ENCODE data around the gene HYOU1. TPM values are rescaled to one million over a fixed set of nuclear protein-coding genes. Genes with fewer than 3 reads are reported as not detected.
A peak's percentile ranks its signal among the peaks of the same experiment; 100 is the strongest.

Gene HYOU1
- total and polyA plus RNA-seq, 2 experiments from 2014 or later = 48.2 to 229 TPM

DNA sequence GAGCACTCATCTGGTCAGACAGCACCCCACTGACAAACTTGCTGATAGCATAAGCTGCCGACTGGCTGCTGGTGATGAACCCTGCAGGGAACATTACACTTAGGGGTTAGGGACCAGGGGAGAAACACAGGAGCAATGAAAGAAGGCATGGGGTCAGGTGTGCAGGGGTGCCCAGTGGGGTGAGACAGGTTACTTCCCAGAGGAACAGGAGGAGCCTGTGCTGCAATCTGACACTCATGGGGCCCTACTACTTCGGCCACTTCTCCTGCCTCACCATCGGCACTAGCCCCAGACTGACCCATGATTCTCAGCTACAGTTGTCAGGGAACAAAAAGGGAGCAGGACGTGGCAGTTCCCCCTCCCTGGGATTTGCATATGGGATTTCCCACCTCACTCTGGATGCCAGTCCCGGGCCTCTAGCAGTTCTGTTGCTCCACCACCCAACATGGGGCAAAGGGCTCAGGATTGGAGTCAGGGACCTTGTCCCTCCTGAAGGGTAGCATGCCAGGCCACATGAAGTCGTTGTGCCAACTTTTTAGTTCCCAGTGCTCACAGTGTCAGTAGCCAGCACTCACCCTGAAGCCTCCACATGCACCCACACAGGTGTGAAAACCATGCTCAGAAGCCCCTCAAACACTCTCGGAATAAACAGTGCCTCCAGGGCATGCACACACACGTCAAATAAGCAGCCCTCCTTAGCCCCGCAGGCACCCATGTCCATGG, 28.5 kb downstream of the HYOU1 start:
- peaks cover 9% of the 10 kb centered on the region for H3K36me3 ChIP-seq (ENCODE audit: insufficient read depth)
- peak overlapping the region; percentile 91; the same call in 1 of the 2 replicates for H3K4me3 ChIP-seq
- TF ChIP-seq ZNF114 (CRISPR knock-in tag; IDR thresholded peaks at IDR 0.05) (no peak), CREB1 (CRISPR knock-in tag; IDR thresholded peaks at IDR 0.05; ENCODE audit: low read depth) (no peak), JUNB (IDR thresholded peaks at IDR 0.05; ENCODE audit: unreplicated experiment) (no peak), ZNF331 (CRISPR knock-in tag; IDR thresholded peaks at IDR 0.05; ENCODE audit: low read depth) (no peak), STAT1 (IDR thresholded peaks at IDR 0.05; ENCODE audit: unreplicated experiment) (no peak), ETS1 (IDR thresholded peaks at IDR 0.05) (no peak), POLR2AphosphoS5 (IDR thresholded peaks at IDR 0.05; ENCODE audit: low read depth) (no peak), EZH2 (IDR thresholded peaks at IDR 0.05; ENCODE audit: low read depth, unreplicated experiment) (no peak), NANOG (IDR thresholded peaks at IDR 0.05; ENCODE audit: borderline replicate concordance) (no peak), EZH2phosphoT487 (IDR thresholded peaks at IDR 0.05; ENCODE audit: unreplicated experiment) (no peak)
- TF ChIP-seq, protein P1, sequence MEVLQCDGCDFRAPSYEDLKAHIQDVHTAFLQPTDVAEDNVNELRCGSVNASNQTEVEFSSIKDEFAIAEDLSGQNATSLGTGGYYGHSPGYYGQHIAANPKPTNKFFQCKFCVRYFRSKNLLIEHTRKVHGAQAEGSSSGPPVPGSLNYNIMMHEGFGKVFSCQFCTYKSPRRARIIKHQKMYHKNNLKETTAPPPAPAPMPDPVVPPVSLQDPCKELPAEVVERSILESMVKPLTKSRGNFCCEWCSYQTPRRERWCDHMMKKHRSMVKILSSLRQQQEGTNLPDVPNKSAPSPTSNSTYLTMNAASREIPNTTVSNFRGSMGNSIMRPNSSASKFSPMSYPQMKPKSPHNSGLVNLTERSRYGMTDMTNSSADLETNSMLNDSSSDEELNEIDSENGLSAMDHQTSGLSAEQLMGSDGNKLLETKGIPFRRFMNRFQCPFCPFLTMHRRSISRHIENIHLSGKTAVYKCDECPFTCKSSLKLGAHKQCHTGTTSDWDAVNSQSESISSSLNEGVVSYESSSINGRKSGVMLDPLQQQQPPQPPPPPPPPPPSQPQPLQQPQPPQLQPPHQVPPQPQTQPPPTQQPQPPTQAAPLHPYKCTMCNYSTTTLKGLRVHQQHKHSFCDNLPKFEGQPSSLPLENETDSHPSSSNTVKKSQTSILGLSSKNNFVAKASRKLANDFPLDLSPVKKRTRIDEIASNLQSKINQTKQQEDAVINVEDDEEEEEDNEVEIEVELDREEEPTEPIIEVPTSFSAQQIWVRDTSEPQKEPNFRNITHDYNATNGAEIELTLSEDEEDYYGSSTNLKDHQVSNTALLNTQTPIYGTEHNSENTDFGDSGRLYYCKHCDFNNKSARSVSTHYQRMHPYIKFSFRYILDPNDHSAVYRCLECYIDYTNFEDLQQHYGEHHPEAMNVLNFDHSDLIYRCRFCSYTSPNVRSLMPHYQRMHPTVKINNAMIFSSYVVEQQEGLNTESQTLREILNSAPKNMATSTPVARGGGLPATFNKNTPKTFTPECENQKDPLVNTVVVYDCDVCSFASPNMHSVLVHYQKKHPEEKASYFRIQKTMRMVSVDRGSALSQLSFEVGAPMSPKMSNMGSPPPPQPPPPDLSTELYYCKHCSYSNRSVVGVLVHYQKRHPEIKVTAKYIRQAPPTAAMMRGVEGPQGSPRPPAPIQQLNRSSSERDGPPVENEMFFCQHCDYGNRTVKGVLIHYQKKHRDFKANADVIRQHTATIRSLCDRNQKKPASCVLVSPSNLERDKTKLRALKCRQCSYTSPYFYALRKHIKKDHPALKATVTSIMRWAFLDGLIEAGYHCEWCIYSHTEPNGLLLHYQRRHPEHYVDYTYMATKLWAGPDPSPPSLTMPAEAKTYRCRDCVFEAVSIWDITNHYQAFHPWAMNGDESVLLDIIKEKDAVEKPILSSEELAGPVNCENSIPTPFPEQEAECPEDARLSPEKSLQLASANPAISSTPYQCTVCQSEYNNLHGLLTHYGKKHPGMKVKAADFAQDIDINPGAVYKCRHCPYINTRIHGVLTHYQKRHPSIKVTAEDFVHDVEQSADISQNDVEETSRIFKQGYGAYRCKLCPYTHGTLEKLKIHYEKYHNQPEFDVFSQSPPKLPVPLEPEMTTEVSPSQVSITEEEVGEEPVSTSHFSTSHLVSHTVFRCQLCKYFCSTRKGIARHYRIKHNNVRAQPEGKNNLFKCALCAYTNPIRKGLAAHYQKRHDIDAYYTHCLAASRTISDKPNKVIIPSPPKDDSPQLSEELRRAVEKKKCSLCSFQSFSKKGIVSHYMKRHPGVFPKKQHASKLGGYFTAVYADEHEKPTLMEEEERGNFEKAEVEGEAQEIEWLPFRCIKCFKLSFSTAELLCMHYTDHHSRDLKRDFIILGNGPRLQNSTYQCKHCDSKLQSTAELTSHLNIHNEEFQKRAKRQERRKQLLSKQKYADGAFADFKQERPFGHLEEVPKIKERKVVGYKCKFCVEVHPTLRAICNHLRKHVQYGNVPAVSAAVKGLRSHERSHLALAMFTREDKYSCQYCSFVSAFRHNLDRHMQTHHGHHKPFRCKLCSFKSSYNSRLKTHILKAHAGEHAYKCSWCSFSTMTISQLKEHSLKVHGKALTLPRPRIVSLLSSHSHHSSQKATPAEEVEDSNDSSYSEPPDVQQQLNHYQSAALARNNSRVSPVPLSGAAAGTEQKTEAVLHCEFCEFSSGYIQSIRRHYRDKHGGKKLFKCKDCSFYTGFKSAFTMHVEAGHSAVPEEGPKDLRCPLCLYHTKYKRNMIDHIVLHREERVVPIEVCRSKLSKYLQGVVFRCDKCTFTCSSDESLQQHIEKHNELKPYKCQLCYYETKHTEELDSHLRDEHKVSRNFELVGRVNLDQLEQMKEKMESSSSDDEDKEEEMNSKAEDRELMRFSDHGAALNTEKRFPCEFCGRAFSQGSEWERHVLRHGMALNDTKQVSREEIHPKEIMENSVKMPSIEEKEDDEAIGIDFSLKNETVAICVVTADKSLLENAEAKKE (CRISPR knock-in tag; IDR thresholded peaks at IDR 0.05) = no peak
- TF ChIP-seq, protein P2, sequence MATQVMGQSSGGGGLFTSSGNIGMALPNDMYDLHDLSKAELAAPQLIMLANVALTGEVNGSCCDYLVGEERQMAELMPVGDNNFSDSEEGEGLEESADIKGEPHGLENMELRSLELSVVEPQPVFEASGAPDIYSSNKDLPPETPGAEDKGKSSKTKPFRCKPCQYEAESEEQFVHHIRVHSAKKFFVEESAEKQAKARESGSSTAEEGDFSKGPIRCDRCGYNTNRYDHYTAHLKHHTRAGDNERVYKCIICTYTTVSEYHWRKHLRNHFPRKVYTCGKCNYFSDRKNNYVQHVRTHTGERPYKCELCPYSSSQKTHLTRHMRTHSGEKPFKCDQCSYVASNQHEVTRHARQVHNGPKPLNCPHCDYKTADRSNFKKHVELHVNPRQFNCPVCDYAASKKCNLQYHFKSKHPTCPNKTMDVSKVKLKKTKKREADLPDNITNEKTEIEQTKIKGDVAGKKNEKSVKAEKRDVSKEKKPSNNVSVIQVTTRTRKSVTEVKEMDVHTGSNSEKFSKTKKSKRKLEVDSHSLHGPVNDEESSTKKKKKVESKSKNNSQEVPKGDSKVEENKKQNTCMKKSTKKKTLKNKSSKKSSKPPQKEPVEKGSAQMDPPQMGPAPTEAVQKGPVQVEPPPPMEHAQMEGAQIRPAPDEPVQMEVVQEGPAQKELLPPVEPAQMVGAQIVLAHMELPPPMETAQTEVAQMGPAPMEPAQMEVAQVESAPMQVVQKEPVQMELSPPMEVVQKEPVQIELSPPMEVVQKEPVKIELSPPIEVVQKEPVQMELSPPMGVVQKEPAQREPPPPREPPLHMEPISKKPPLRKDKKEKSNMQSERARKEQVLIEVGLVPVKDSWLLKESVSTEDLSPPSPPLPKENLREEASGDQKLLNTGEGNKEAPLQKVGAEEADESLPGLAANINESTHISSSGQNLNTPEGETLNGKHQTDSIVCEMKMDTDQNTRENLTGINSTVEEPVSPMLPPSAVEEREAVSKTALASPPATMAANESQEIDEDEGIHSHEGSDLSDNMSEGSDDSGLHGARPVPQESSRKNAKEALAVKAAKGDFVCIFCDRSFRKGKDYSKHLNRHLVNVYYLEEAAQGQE (IDR thresholded peaks at IDR 0.05; ENCODE audit: unreplicated experiment) = no peak
- TF ChIP-seq, protein P3, sequence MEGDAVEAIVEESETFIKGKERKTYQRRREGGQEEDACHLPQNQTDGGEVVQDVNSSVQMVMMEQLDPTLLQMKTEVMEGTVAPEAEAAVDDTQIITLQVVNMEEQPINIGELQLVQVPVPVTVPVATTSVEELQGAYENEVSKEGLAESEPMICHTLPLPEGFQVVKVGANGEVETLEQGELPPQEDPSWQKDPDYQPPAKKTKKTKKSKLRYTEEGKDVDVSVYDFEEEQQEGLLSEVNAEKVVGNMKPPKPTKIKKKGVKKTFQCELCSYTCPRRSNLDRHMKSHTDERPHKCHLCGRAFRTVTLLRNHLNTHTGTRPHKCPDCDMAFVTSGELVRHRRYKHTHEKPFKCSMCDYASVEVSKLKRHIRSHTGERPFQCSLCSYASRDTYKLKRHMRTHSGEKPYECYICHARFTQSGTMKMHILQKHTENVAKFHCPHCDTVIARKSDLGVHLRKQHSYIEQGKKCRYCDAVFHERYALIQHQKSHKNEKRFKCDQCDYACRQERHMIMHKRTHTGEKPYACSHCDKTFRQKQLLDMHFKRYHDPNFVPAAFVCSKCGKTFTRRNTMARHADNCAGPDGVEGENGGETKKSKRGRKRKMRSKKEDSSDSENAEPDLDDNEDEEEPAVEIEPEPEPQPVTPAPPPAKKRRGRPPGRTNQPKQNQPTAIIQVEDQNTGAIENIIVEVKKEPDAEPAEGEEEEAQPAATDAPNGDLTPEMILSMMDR (conservative IDR thresholded peaks at IDR 0.05; ENCODE audit: low read depth in 2 of 2) = no peak
- H3K9me2 ChIP-seq (ENCODE audit: insufficient read depth) = no peaks in the 10 kb centered on the region
- H3K27ac Mint-ChIP-seq = peak overlapping the region; percentile 46
- no peaks in the 10 kb centered on the region; the same call in 2 of the 3 replicates for H3K9me3 Mint-ChIP-seq
- H4K20me1 ChIP-seq (replicated peaks; ENCODE audit: insufficient read depth) = peaks cover 12% of the 10 kb centered on the region
- H3K4me1 Mint-ChIP-seq = peaks cover 31% of the 10 kb centered on the region
- peak overlapping the region; percentile 76; the same call in 2 of the 3 replicates for H3K4me3 Mint-ChIP-seq
- ATAC-seq (no peak), DNase-seq (ENCODE audit: low spot score) (no peak)
- H3K79me2 ChIP-seq (replicated peaks; ENCODE audit: insufficient read depth) = peaks cover 8% of the 10 kb centered on the region
- H2AFZ ChIP-seq = no peak overlapping the region
- H3K27me3 Mint-ChIP-seq (ENCODE audit: insufficient read depth, low read depth, poor library complexity) = peaks cover 25% of the 10 kb centered on the region
- H3K4me2 ChIP-seq = peak overlapping the region; percentile 98; the same call in 1 of the 2 replicates
- peaks cover 14% of the 10 kb centered on the region for H3K4me1 ChIP-seq (ENCODE audit: insufficient read depth)
- peaks cover 49% of the 10 kb centered on the region for H3K36me3 Mint-ChIP-seq (ENCODE audit: low read depth)
- no peaks in the 10 kb centered on the region for H3K27me3 ChIP-seq (ENCODE audit: insufficient read depth)
- no peak overlapping the region for H3K27ac ChIP-seq (ENCODE audit: low read depth)
- H3F3A ChIP-seq (replicated peaks; ENCODE audit: low read depth) = peaks cover 33% of the 10 kb centered on the region
